HCEC 1CT (cell line): ENCODE data around the gene TUBA3E.
"Not testable (repeated sequence)": the region's sequence is repeated elsewhere in the genome, so short reads cannot be mapped to it uniquely, and the experiment has no call there.

Source experiments
- DNase-seq: peaks from one replicate; pipeline ENCODE4 v3.0.0-alpha.2; 2017

TUBA3E gene

DNA sequence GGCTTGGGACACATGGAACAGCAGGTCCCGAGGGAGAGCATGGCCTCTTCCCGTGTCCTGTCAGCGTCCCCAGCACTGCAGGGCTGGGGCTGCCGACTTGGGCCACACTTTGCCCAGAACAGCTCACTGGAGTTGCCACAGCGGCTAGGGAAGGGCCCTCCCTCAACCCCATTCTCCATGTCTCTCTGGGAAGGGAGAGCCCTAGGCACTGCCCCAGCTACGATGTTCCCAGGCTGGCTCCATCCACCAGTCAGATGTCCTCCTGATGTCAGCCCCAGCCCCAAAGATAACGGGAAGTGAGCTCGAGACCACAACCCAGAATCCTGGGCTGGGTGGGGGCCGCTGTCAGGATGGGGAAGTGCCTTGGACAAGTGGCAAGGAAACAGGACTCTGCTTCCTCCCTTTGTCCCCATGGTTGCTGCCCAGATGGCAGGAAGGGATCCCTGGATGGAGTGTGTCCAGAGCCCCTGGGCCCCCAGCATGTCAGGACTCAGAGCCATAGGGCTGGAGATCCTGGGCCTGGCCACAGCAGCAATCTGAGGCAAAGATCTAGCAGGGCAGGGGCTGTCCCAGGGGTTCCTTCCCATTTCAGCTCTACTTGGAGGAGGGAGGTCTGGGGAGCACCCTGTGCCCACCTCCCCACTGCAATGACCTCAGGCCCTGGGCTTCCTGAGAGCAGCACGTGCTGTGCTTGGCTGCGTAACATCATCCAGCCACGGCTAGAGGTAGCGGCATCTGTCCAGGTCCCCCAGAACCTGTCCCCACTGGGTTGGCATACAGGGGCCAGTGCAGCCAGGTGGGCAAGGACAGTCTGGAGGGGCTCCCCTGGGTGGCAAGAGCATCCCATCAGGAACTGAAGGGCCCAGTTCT is 55.6 kb downstream of the TUBA3E start:
- DNase-seq, result not testable (repeated sequence)
